HepG2 (cell line): ENCODE measurements around the gene NCOA7. TPM values are rescaled to one million over a fixed set of nuclear protein-coding genes. Genes with fewer than 3 reads are reported as not detected.

Source experiments
- ARHGAP35 ChIP-seq: sonication (generic); formaldehyde crosslinking; IDR thresholded peaks from 2 replicates; pipeline ENCODE4 v1.9.0; 2022; ENCODE audit warnings: mild to moderate bottlenecking, inconsistent platforms, moderate library complexity, missing genetic modification reagents, borderline replicate concordance
- DBP ChIP-seq: sonication (generic); formaldehyde crosslinking; IDR thresholded peaks from 2 replicates; pipeline ENCODE4 v1.4.0; 2020; ENCODE audit warnings: missing genetic modification reagents; ENCODE audit errors: not compliant biosample characterization
- DMAP1 ChIP-seq: IDR thresholded peaks from 2 replicates; pipeline ENCODE4 v1.6.1; 2016
- DPF2 ChIP-seq: sonication (generic); formaldehyde crosslinking; IDR thresholded peaks from 2 replicates; pipeline ENCODE4 v1.4.0; 2020; ENCODE audit warnings: mild to moderate bottlenecking, low read depth, missing genetic modification reagents, borderline replicate concordance
- FOXC1 ChIP-seq: sonication (generic); formaldehyde crosslinking; IDR thresholded peaks from 2 replicates; pipeline ENCODE4 v1.8.0; 2022; ENCODE audit warnings: mild to moderate bottlenecking, missing genetic modification reagents, borderline replicate concordance
- HNRNPUL1 ChIP-seq: fragments of 200-400 bp; formaldehyde crosslinking; IDR thresholded peaks from 2 replicates; pipeline ENCODE4 v1.6.1; 2017; ENCODE audit warnings: low read depth, mild to moderate bottlenecking, low read length, moderate library complexity
- NCOA1 ChIP-seq: sonication (generic); formaldehyde crosslinking; IDR thresholded peaks from 2 replicates; pipeline ENCODE4 v1.9.0; 2021; ENCODE audit warnings: missing genetic modification reagents
- NFRKB ChIP-seq: fragments of 450-650 bp; IDR thresholded peaks from 2 replicates; pipeline ENCODE4 v1.6.1; 2017
- NR2F1 ChIP-seq, 2 experiments: fragments of 450-650 bp in 1 of 2; formaldehyde crosslinking in 1 of 2; IDR thresholded peaks; 2 replicates each; pipeline versions ENCODE4 v1.5.0 to v1.6.1; 2016 to 2020; ENCODE audit warnings: mild to moderate bottlenecking in 1 of 2, missing compliant biosample characterization in 1 of 2, missing genetic modification reagents in 1 of 2, moderate library complexity in 1 of 2
- SCMH1 ChIP-seq: sonication (generic); formaldehyde crosslinking; IDR thresholded peaks from 2 replicates; pipeline ENCODE4 v1.9.0; 2021; ENCODE audit warnings: missing genetic modification reagents, mild to moderate bottlenecking, borderline replicate concordance
- TBP ChIP-seq: sonication (generic); formaldehyde crosslinking; IDR thresholded peaks from 2 replicates; pipeline ENCODE4 v1.5.0; 2020; ENCODE audit warnings: missing genetic modification reagents
- TCF7L2 ChIP-seq: IDR thresholded peaks from 2 replicates; pipeline ENCODE4 v1.6.1; 2011; ENCODE audit warnings: mild to moderate bottlenecking, low read depth, low read length, moderate library complexity
- U2AF2 ChIP-seq: fragments of 200-400 bp; formaldehyde crosslinking; IDR thresholded peaks from 2 replicates; pipeline ENCODE4 v1.6.1; 2017; ENCODE audit warnings: low read depth, mild to moderate bottlenecking, low read length
- ZMAT3 ChIP-seq: sonication (generic); formaldehyde crosslinking; conservative IDR thresholded peaks from 2 replicates; pipeline ENCODE4 v1.7.0; 2021; ENCODE audit warnings: missing genetic modification reagents
- ZNF253 ChIP-seq: sonication (generic); formaldehyde crosslinking; IDR thresholded peaks from 2 replicates; pipeline ENCODE4 v1.8.0; 2022; ENCODE audit warnings: mild to moderate bottlenecking, missing genetic modification reagents, borderline replicate concordance
- ZNF430 ChIP-seq: sonication (generic); formaldehyde crosslinking; IDR thresholded peaks from 2 replicates; pipeline ENCODE4 v1.9.0; 2021; ENCODE audit warnings: mild to moderate bottlenecking, missing genetic modification reagents
- ZNF709 ChIP-seq: sonication (generic); formaldehyde crosslinking; IDR thresholded peaks from 2 replicates; pipeline ENCODE4 v1.5.0; 2020; ENCODE audit warnings: mild to moderate bottlenecking, missing genetic modification reagents
- polyA plus RNA-seq, 8 experiments: library from polyadenylated mRNA; depleted of rRNA in 3 of 8; stranded (reverse) in 7 of 8; unstranded in 1 of 8; fragments of >200 nt; fragmentation: Illumina TruSeq in 4 of 8; extraction: Trizol in 4 of 8; gene quantifications; 2 replicates each; pipeline versions ENCODE4 v1.2.1 to v1.2.3, GENCODE V29; 2011 to 2016; ENCODE audit warnings: low read depth in 4 of 8, missing spikeins in 1 of 8, mixed read lengths in 1 of 8; ENCODE audit not compliant: insufficient read depth in 1 of 8
- total RNA-seq, 5 experiments: library from RNA; depleted of rRNA; stranded (reverse); fragments of >200 nt; fragmentation: Illumina TruSeq; extraction: Trizol; gene quantifications; 2 replicates each; pipeline ENCODE4 v1.2.3, GENCODE V29; 2016; ENCODE audit warnings: low read depth in 1 of 5
- TF ChIP-seq, protein P1 (sequence below), 2 experiments: sonication (generic) in 1 of 2; formaldehyde crosslinking in 1 of 2; IDR thresholded peaks; 2 replicates each; pipeline versions ENCODE4 v1.6.1 to v1.9.0; 2014 to 2022; ENCODE audit warnings: antibody characterized with exemption in 1 of 2, borderline replicate concordance in 1 of 2, inconsistent platforms in 1 of 2, low read depth in 1 of 2, missing genetic modification reagents in 1 of 2
- TF ChIP-seq, protein P2 (sequence below): sonication (generic); formaldehyde crosslinking; IDR thresholded peaks from 2 replicates; pipeline ENCODE4 v1.4.0; 2020; ENCODE audit warnings: missing genetic modification reagents
- TF ChIP-seq, protein P3 (sequence below): IDR thresholded peaks from 2 replicates; pipeline ENCODE4 v1.6.1; 2016; ENCODE audit warnings: control low read depth

The NCOA7 gene
- total and polyA plus RNA-seq, 2 of the 13 experiments (the other 11 are each of a cell fraction or from before 2014, with no cell fraction given): 13.6 to 20.8 TPM

GRCh38 chr6:125749173-125749864 lies 41.4 kb upstream of the NCOA7 start, which contains the start of gene HEY2 (continued):
- TF ChIP-seq ZMAT3 (CRISPR knock-in tag): peak; percentile 94
- TF ChIP-seq, protein P1, sequence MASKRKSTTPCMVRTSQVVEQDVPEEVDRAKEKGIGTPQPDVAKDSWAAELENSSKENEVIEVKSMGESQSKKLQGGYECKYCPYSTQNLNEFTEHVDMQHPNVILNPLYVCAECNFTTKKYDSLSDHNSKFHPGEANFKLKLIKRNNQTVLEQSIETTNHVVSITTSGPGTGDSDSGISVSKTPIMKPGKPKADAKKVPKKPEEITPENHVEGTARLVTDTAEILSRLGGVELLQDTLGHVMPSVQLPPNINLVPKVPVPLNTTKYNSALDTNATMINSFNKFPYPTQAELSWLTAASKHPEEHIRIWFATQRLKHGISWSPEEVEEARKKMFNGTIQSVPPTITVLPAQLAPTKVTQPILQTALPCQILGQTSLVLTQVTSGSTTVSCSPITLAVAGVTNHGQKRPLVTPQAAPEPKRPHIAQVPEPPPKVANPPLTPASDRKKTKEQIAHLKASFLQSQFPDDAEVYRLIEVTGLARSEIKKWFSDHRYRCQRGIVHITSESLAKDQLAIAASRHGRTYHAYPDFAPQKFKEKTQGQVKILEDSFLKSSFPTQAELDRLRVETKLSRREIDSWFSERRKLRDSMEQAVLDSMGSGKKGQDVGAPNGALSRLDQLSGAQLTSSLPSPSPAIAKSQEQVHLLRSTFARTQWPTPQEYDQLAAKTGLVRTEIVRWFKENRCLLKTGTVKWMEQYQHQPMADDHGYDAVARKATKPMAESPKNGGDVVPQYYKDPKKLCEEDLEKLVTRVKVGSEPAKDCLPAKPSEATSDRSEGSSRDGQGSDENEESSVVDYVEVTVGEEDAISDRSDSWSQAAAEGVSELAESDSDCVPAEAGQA (IDR thresholded peaks at IDR 0.05; ENCODE audit: low read depth): no peak
- TF ChIP-seq, protein P1 (CRISPR knock-in tag; IDR thresholded peaks at IDR 0.05; ENCODE audit: borderline replicate concordance): no peak
- TF ChIP-seq ZNF709 (CRISPR knock-in tag): peak; percentile 33; the same call in 1 of the 2 replicates
- no peak for TF ChIP-seq DBP (CRISPR knock-in tag)
- TF ChIP-seq TBP (CRISPR knock-in tag): no peak
- TF ChIP-seq U2AF2: no peak
- no peak for TF ChIP-seq ARHGAP35 (CRISPR knock-in tag)
- TF ChIP-seq ZNF430 (CRISPR knock-in tag): no peak
- TF ChIP-seq DPF2 (CRISPR knock-in tag): no peak
- no peak for TF ChIP-seq ZNF253 (CRISPR knock-in tag)
- TF ChIP-seq, protein P2, sequence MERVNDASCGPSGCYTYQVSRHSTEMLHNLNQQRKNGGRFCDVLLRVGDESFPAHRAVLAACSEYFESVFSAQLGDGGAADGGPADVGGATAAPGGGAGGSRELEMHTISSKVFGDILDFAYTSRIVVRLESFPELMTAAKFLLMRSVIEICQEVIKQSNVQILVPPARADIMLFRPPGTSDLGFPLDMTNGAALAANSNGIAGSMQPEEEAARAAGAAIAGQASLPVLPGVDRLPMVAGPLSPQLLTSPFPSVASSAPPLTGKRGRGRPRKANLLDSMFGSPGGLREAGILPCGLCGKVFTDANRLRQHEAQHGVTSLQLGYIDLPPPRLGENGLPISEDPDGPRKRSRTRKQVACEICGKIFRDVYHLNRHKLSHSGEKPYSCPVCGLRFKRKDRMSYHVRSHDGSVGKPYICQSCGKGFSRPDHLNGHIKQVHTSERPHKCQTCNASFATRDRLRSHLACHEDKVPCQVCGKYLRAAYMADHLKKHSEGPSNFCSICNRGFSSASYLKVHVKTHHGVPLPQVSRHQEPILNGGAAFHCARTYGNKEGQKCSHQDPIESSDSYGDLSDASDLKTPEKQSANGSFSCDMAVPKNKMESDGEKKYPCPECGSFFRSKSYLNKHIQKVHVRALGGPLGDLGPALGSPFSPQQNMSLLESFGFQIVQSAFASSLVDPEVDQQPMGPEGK: peak; percentile 99
- TF ChIP-seq HNRNPUL1: no peak
- no peak; the same call in 1 of the 2 replicates for TF ChIP-seq DMAP1 (CRISPR knock-in tag)
- TF ChIP-seq NCOA1 (CRISPR knock-in tag): 0 out of 2 replicates have a peak, but pooled peaks have one; percentile 33
- peak; percentile 47; the same call in 1 of the 2 replicates for TF ChIP-seq FOXC1
- TF ChIP-seq TCF7L2: no peak
- TF ChIP-seq, protein P3, sequence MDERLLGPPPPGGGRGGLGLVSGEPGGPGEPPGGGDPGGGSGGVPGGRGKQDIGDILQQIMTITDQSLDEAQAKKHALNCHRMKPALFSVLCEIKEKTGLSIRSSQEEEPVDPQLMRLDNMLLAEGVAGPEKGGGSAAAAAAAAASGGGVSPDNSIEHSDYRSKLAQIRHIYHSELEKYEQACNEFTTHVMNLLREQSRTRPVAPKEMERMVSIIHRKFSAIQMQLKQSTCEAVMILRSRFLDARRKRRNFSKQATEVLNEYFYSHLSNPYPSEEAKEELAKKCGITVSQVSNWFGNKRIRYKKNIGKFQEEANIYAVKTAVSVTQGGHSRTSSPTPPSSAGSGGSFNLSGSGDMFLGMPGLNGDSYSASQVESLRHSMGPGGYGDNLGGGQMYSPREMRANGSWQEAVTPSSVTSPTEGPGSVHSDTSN (CRISPR knock-in tag): no peak
- no peak for TF ChIP-seq NR2F1 (CRISPR knock-in tag; IDR thresholded peaks at IDR 0.05)
- no peak for TF ChIP-seq NFRKB
- no peak for TF ChIP-seq SCMH1 (CRISPR knock-in tag)
